ENCODE measurements around the gene HS2ST1. TPM values are rescaled to one million over a fixed set of nuclear protein-coding genes. Genes with fewer than 3 reads are reported as not detected.

Gene HS2ST1
- total RNA-seq, 2 donors from 2014 or later = 6.5 to 10.4 TPM

DNA sequence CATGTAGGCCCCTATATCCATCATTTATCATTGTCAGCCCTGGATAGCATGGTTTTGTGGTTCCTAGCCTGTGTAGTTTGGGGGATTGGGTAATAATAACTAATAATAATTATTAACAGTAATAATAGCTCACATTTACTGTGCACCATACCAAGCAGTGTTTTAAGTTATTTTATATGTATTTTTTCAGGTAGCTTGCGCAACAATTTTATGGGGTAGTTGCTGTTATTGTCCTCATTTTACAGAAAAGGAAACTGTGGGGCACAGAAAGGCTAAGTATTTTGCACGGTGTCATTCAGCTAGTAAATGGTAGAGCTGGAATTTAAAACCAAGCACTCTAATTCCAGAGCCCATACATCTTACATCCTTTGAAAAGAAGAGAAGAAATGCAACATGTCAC is 179.8 kb downstream of the HS2ST1 start:
- no peaks in the 10 kb centered on the region for H3K4me1 ChIP-seq (ENCODE audit: control insufficient read depth in 1 of 2, low read depth in 2 of 2)

DNA sequence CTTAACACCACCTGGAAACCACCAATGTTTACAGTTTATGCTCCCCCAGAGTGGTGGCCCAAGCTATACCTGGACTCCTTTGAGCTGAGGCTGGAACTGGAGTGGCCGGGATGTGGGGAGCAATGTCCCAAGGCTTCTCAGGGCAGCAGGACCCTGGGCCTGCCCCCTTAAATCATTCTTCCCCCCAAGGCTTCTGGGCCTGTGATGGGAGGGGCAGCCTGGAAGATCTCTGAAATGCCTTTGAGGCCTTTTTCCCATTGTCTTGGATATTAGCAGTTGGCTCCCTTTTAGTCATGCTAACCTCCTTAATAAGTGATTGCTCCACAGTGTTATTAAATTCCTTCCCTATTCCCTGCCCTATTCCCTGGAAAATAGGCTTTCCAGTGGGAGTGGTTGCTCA is 185.8 kb downstream of the HS2ST1 start:
- Histone ChIP-seq H3K36me3 (no peaks in the 10 kb centered on the region), H3K27me3 (replicated peaks; ENCODE audit: insufficient read depth) (no peaks in the 10 kb centered on the region), H3K27ac (no peak overlapping the region), H3K4me3 (no peak overlapping the region), H3K4me1 (ENCODE audit: control insufficient read depth in 1 of 2, low read depth in 2 of 2) (no peaks in the 10 kb centered on the region), H3K9me3 (peaks cover 7% of the 10 kb centered on the region)
- no peak for DNase-seq (ENCODE audit: low spot score)
- TF ChIP-seq, protein P1, sequence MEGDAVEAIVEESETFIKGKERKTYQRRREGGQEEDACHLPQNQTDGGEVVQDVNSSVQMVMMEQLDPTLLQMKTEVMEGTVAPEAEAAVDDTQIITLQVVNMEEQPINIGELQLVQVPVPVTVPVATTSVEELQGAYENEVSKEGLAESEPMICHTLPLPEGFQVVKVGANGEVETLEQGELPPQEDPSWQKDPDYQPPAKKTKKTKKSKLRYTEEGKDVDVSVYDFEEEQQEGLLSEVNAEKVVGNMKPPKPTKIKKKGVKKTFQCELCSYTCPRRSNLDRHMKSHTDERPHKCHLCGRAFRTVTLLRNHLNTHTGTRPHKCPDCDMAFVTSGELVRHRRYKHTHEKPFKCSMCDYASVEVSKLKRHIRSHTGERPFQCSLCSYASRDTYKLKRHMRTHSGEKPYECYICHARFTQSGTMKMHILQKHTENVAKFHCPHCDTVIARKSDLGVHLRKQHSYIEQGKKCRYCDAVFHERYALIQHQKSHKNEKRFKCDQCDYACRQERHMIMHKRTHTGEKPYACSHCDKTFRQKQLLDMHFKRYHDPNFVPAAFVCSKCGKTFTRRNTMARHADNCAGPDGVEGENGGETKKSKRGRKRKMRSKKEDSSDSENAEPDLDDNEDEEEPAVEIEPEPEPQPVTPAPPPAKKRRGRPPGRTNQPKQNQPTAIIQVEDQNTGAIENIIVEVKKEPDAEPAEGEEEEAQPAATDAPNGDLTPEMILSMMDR (IDR thresholded peaks at IDR 0.05) = no peak
- ATAC-seq (ENCODE audit: insufficient number of reproducible peaks, low FRiP score, low read depth) = no peak

More for the DNA sequence above, 179.8 kb downstream of the HS2ST1 start:
- ATAC-seq (ENCODE audit: insufficient number of reproducible peaks, low FRiP score, low read depth) (no peak), DNase-seq (ENCODE audit: low spot score) (no peak)
- no peaks in the 10 kb centered on the region for H3K27me3 ChIP-seq (replicated peaks; ENCODE audit: insufficient read depth)
- TF ChIP-seq, protein P1 (IDR thresholded peaks at IDR 0.05) = no peak
- no peaks in the 10 kb centered on the region for H3K36me3 ChIP-seq
- H3K9me3 ChIP-seq = no peaks in the 10 kb centered on the region
- no peak overlapping the region for H3K4me3 ChIP-seq
- H3K27ac ChIP-seq = no peak overlapping the region

DNA sequence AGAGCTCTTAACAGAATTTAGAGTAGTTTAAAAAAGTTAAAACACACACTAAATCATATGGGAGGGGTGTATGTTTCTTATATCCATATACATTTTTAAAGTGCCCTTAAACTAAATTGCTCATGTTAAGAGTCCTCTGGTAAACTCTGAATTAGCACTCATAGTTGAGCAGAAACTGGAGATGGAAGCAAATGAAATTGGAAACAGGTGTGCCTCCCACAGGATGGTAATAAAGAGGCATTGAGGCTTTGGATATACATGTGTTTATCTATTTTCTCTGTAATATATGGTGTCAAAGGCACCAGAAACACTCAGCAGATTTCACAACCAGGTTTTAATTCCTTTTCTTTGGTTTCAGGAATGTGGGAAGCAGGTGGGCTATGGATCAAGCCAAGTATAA is 188.6 kb downstream of the HS2ST1 start:
- Histone ChIP-seq H3K9me3 (peaks cover 7% of the 10 kb centered on the region), H3K36me3 (no peaks in the 10 kb centered on the region), H3K4me3 (no peak overlapping the region), H3K27me3 (replicated peaks; ENCODE audit: insufficient read depth) (no peaks in the 10 kb centered on the region), H3K27ac (no peak overlapping the region), H3K4me1 (ENCODE audit: control insufficient read depth in 1 of 2, low read depth in 2 of 2) (no peaks in the 10 kb centered on the region)
- TF ChIP-seq, protein P1 (IDR thresholded peaks at IDR 0.05) = no peak
- ATAC-seq (ENCODE audit: insufficient number of reproducible peaks, low FRiP score, low read depth) (no peak), DNase-seq (ENCODE audit: low spot score) (no peak)

DNA sequence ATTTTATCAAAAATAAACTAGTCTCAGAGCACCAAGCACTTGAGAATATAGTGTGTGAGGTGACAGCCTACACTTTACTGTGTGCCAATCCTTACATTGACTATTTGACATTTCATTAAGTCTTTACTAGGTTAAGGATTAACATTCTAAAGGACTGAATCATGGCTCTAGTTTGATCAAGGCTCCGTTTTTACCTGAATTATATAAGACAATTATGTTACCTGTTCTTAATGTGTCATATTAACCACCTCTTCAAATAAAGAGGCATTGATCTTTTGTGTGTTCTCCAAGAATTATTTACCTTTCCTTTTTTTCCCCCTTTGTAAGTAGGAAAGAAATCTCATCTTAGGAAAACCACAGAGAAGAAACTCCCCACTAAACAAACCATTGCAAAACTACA is 189.7 kb downstream of the HS2ST1 start:
- H3K9me3 ChIP-seq = peaks cover 7% of the 10 kb centered on the region
- no peak for DNase-seq (ENCODE audit: low spot score)
- no peak overlapping the region for H3K4me3 ChIP-seq
- no peaks in the 10 kb centered on the region for H3K27me3 ChIP-seq (replicated peaks; ENCODE audit: insufficient read depth)
- ATAC-seq (ENCODE audit: insufficient number of reproducible peaks, low FRiP score, low read depth) = no peak
- H3K4me1 ChIP-seq (ENCODE audit: control insufficient read depth in 1 of 2, low read depth in 2 of 2) = no peaks in the 10 kb centered on the region
- TF ChIP-seq, protein P1 (IDR thresholded peaks at IDR 0.05) = no peak
- H3K36me3 ChIP-seq = no peaks in the 10 kb centered on the region
- no peak overlapping the region for H3K27ac ChIP-seq

DNA sequence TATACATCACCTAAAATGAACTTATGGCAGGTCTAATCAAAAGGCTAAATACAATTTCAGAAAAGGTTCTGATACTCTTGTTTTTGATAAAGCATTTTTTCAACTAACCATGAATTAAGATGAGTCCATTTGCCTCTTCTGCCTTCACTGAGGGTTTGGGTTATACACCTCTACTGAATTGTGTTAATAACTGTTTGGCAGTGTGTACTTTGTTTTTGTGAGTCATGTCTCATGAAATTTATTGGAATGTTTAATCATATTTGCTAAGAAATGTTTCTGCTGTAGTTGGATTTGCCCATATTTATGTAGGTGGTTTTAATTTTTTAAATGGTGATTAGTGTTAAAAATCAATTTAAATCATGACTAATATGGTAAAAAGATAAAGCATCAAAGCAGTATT is 190.5 kb downstream of the HS2ST1 start:
- no peaks in the 10 kb centered on the region for H3K36me3 ChIP-seq
- TF ChIP-seq, protein P1 (IDR thresholded peaks at IDR 0.05) = no peak

More for the DNA sequence above, 190.5 kb downstream of the HS2ST1 start:
- DNase-seq (ENCODE audit: low spot score) (no peak), ATAC-seq (ENCODE audit: insufficient number of reproducible peaks, low FRiP score, low read depth) (no peak)
- Histone ChIP-seq H3K9me3 (peaks cover 7% of the 10 kb centered on the region), H3K4me3 (no peak overlapping the region), H3K27me3 (replicated peaks; ENCODE audit: insufficient read depth) (no peaks in the 10 kb centered on the region), H3K27ac (no peak overlapping the region), H3K4me1 (ENCODE audit: control insufficient read depth in 1 of 2, low read depth in 2 of 2) (no peaks in the 10 kb centered on the region)

Data from thoracic aorta (tissue), 2 donors.